NCI-H2196 treated with DMSO at 0.1 percent for 48 hours (cell line): ENCODE data around the gene NLRP6.

Experiments
- DNase-seq: peaks from one replicate; lab custom pipeline; 2025; ENCODE audit not compliant: unreplicated experiment; lab: John Stamatoyannopoulos, UW

The NLRP6 gene

DNA sequence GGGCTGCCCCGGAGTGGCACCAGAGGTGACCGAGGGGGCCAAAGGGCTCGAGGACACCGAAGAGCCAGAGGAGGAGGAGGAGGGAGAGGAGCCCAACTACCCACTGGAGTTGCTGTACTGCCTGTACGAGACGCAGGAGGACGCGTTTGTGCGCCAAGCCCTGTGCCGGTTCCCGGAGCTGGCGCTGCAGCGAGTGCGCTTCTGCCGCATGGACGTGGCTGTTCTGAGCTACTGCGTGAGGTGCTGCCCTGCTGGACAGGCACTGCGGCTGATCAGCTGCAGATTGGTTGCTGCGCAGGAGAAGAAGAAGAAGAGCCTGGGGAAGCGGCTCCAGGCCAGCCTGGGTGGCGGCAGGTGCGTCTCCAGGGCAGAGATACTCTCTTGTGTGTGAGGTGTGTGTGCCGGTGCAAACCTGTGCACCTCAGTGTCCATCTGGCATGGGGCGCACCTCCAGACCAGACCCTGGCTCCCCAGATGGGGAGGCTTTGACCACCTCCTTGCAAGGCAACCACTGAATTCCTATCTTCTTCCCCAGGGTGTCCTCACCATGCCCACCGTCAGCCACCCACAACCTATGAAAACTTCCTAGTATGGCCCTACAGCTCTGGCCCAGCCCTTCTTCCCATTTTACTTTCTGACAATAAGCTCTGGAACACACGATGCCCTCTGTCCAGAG, 3.4 kb downstream of the NLRP6 start:
- DNase-seq = no peak

GRCh38 chr11:282171-282570, 4.0 kb downstream of the NLRP6 start:
- DNase-seq = no peak

DNA sequence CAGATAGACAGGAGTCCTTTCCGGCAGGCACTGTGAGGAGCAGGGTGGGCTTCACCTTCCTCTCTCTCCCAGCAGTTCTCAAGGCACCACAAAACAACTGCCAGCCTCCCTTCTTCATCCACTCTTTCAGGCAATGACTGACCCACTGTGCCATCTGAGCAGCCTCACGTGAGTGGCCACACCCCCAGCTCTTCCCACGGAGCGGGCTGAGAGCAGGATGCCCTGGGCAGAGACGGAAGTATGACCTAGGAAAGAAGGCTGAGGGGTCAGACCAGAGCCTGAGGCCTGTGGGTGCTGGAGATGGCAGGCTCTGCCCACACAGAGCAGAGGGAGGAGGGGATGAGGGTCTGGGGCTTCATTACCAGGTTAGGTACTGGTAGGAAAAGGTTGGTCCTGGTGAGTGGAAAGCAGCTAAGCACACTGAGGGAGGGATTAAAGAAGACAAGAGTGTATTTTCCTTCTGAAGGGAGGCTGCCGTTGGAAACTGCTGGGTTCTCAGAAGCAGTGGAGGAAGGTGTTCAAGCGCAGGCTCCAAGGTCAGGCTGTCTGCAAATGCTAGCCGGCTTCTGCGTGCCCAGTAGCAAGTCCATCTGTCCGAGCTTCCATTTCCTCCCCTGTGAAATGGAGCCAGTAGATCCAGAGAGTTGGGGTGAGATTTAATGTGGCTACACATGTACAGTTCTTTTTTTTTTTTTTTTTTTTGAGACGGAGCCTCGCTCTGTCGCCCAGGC, 4.6 kb downstream of the NLRP6 start:
- no peak for DNase-seq

GRCh38 chr11:283405-284104, 5.3 kb downstream of the NLRP6 start:
- DNase-seq = no peak

DNA sequence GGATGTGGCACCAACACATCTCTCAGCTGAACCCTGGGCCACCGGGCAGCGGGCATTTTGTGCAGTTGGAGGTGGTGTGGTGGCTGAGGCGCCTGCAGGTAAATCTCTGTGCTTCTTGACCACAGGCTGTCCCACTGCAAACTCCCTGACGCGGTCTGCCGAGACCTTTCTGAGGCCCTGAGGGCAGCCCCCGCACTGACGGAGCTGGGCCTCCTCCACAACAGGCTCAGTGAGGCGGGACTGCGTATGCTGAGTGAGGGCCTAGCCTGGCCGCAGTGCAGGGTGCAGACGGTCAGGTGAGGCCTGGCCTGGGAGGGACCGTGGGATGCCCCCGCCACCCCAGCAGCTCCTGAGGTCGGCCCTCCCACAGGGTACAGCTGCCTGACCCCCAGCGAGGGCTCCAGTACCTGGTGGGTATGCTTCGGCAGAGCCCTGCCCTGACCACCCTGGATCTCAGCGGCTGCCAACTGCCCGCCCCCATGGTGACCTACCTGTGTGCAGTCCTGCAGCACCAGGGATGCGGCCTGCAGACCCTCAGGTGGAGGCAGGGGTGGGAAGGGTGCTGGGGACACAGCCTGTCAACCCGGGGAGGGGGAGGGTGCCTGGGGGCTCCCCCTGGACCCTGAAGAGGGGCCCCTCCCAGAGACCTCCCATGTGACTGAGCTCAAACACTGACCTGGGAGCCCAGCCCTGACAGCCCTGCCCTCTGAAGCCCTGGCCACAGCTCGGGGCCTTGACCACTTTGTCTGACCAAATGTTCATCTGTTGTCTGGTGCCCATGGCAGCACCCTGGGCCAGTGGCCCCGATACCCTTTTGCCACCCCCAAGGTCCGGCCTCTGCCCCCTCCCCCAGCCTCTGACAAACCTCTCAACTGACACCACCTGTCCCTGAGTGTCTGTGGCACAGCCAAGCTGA, 6.2 kb downstream of the NLRP6 start:
- DNase-seq = no peak

GRCh38 chr11:285021-285893, 7.0 kb downstream of the NLRP6 start:
- no peak for DNase-seq

GRCh38 chr11:285894-286220, 7.7 kb downstream of the NLRP6 start:
- no peak for DNase-seq

DNA sequence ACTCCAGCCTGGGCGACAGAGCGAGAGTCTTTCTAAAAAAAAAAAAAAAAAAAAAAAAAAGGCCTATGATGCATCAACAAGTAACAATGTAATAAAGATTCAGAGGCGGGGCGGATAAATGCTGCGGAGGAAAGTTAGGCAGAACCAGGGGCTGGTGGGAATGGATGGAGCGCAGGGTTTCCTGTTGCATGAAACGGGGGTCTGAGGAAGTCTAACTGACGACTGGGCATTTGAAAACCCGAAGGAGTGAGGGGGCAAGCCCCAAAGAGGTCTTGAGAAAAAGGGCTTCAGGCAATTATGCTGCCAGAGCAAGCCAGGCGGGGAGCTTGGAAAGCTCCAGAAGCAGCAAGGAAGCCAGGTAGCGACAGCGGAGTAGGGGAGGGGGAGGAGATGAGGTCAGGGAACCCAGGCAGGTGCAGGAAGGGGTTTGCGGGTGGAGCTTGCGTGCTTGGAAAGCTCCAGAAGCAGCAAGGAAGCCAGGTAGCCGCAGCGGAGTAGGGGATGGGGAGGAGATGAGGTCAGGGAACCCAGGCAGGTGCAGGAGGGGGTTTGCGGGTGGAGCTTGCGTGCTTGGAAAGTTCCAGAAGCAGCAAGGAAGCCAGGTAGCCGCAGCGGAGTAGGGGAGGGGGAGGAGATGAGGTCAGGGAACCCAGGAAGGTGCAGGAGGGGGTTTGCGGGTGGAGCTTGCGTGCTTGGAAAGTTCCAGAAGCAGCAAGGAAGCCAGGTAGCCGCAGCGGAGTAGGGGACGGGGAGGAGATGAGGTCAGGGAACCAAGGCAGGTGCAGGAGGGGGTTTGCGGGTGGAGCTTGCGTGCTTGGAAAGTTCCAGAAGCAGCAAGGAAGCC, 9.0 kb downstream of the NLRP6 start:
- peak; percentile 15 for DNase-seq

- DNase-seq = no peak
These were observed 9.7 kb downstream of the NLRP6 start for GRCh38 chr11:287821-288477.

DNA sequence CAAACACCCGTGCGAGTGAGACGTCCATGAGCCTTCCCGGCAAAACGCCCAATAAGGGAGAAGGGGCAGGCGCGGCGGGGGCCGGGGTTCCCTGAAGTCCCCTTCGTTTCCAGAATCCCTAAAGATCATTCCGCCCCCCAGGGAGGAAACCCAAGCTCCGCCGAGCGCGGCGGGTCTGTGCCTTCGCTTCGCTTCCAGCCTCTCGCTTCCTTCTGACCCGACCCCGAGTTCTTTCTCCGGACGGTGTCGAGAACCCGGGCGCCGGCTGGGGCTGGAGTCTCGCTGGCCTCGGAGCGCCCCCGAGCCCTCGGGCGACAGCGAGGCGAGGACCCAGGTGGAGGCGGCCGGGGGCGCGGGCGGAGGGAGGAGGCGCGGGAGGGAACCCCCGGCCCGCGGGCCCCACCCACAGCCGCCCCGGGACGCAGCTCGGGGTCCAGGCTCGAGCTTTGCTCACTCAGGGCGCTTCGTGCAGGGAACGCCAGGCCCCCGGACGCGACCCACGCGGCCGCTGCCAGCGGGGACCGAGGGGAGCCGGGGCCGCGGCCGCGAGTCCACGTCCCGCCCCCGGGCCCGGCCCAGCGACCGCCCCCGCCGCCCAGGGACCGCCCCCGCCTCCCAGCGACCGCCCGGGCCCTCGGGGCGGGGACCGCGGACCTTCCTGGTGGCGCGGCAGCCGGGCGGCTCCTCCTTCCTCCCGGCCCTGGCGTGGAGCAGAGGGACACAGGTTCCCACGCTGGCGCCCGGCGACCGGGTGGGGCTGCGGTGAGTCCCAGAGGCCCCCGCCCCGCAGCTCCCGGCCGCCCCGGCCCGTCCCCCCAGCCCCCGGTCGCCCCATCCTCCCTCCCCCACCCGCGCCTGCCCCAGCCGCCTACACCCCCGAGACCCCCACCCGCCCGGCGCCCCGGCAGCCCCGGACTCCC, 10.5 kb downstream of the NLRP6 start, which contains the start of gene PGGHG:
Gene PGGHG (plus strand): TSS at position 649 of the 920 bp plus-strand sequence. CDS start 691 bp downstream, outside the sequence.
- DNase-seq = peak; percentile 6

GRCh38 chr11:289398-289711, 11.1 kb downstream of the NLRP6 start:
- DNase-seq = no peak

GRCh38 chr11:289712-290620, 11.8 kb downstream of the NLRP6 start:
- no peak for DNase-seq

DNA sequence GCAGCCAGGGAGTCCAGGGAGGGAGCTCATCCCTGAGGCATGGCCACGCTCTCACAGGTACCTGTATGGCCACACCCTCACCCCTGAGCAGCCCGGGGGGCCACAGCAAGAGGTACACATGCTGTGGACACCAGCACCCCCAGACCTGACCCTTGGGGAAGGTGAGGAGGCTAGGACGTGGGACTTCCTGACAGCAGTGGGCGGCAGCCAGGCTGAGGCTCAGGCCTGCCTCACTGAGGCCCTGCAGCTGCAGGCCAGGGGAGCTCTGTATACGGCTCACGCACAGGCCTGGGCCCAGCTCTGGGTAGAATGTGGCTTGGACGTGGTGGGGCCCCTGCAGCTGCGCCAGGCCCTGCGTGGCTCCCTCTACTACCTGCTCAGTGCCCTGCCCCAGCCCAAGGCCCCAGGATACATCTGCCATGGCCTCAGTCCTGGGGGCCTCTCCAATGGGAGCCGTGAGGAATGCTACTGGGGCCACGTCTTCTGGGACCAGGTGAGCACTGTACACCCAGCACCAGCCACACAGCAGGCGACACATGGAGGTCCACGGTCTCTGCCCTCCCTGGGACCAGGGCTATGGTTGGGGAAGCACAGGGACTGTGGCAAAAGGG, 12.5 kb downstream of the NLRP6 start:
- no peak for DNase-seq

- DNase-seq = no peak
These were observed 13.3 kb downstream of the NLRP6 start for GRCh38 chr11:291281-292210.
